ENCODE measurements around the gene NHEJ1. TPM values are rescaled to one million over a fixed set of nuclear protein-coding genes. Genes with fewer than 3 reads are reported as not detected.

NHEJ1 gene
- total RNA-seq, 2 experiments from 2014 or later: 17.7 to 18.6 TPM

DNA sequence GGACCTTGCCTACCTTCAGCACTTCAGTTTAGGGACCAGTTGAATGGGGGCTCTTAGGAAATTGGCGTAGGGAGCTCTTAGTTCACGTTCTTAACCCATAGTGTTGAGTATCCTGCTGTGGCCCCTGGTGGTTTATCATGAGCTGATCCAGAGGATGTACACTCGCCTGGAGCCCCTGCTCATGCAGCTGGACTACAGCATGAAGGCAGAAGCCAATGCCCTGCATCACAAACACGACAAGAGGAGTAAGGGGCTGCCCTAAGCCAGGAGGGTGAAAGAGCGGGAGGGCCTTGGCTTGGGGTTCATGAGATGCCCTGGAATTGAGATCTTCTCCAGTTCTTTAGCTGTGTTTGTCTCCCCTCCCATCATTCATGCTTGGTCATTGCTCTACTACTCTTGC is 20.3 kb upstream of the NHEJ1 start:
- intact Hi-C loops (cut with micrococcal nuclease): no loop called here
- Mint-ChIP-seq H3K4me3 (no peak overlapping the region), H3K4me1 (ENCODE audit: low read depth) (peaks cover 34% of the 10 kb centered on the region), H3K27me3 (no peaks in the 10 kb centered on the region), H3K36me3 (peaks cover 17% of the 10 kb centered on the region), H3K27ac (peak overlapping the region; percentile 72), H3K9me3 (no peaks in the 10 kb centered on the region)
- ChIA-PET POLR2A (interaction anchor here (1.1 to 2.1 kb wide), 2 partner anchors 16 to 25 kb away, joined by 3 to 7 read pairs; partner anchors contain the start of gene ZFAND2B), CTCF (interaction anchor here (1.1 to 1.6 kb wide), 2 partner anchors 11 to 22 kb away, joined by 5 read pairs; partner anchors contain the start of gene SLC23A3)
- DNase-seq: no peak

DNA sequence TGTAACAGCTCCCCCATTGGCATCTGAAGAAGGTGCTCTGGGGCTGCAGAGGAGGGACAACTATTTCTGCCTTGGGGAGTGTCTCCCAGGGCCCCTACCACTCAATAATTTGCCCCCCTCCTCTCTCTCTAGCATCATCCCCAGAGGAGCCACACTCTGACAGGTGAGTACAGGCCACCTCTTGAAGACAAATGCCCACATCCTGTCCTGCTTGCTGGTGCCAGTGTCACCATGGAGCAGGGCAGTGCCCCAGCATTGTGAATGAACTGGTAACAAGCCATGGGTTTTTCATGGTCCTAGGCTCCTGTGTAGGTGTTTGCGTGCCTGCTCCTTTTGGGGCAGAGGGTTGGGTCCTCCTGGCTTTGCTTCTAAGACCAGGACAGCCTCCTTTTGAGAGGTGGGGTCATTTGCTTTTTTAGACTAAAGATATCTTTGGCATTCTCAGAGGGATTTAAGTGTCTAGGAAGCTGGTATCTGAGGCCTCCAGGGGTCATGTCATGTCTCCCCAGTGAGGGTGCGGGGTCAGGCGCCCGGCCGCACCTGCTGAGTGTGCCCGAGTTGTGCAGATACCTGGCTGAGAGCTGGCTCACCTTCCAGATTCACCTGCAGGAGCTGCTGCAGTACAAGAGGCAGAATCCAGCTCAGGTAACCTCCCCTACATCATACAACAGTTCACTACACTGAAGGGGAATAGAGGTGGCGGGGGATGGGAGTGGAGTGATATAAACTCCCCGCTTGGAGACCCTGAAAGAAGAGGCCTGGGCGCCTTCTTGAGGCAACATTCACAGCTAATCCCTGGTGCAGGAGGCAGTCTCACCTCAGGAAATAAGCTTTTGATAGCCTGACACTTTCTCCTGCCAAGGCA is 19.2 kb upstream of the NHEJ1 start:
- peak overlapping the region; percentile 84 for H3K4me3 Mint-ChIP-seq
- no peaks in the 10 kb centered on the region for H3K27me3 Mint-ChIP-seq
- no peaks in the 10 kb centered on the region for H3K9me3 Mint-ChIP-seq
- H3K27ac Mint-ChIP-seq: peak overlapping the region; percentile 68
- H3K36me3 Mint-ChIP-seq: peaks cover 17% of the 10 kb centered on the region
- no peak for DNase-seq
- peaks cover 44% of the 10 kb centered on the region for H3K4me1 Mint-ChIP-seq (ENCODE audit: low read depth)
- ChIA-PET CTCF (interaction anchor here (0.8 to 1.8 kb wide), 4 partner anchors 20 to 115 kb away, joined by 3 to 7 read pairs (median 3); partner anchors contain the start of gene ZFAND2B), POLR2A (interaction anchor here (0.6 to 1.3 kb wide), 2 partner anchors 14 to 26 kb away, joined by 3 to 4 read pairs; no protein-coding TSS in a partner anchor)
- intact Hi-C loops (cut with micrococcal nuclease): loop anchor here (10.0 kb wide), 3 partner anchors 365 to 895 kb away; partner anchors contain the start of genes CHPF, TMEM198 and TTLL4

DNA sequence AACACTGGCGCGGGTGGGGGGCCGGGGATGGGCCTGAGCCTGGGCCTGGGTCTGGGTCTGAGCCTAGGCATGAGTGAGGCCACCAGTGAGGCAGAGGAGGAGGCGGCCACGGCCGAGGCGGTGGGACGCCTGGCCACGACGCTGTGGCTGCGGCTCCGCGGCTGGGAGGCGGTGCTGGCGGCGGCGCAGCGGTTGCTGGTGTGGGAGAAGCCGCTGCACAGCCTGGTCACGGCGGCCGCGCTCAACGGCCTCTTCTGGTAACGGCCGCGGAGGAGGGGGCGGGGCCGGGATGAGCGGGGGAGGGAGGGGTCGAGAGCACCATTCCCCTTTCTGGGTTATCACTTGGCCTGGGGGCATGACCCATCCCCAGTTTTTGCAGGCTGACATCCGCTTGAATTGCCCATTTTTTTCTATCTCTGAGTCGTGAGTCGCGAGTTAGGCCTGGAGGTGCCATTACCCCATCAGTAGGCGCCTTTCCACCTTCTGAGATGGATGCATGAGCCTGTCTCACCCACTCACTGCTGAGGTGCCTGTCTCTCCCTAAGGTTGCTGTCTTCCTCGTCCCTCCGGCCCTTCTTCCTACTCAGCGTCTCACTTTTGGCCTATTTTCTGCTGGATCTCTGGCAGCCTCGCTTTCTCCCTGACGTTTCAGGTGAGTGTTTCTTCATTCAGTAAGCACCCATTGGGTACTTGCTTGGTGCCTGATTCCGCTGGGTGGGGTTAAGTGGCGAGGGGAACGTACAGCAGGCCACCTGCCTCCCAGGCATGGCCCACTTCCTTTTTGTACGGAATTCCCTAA is 18.0 kb upstream of the NHEJ1 start:
- peaks cover 26% of the 10 kb centered on the region for H3K36me3 Mint-ChIP-seq
- no peaks in the 10 kb centered on the region for H3K27me3 Mint-ChIP-seq
- DNase-seq: peak; percentile 61
- ChIA-PET POLR2A (interaction anchor here (1.3 kb wide), 1 partner anchor 27 kb away, joined by 3 read pairs; no protein-coding TSS in a partner anchor), CTCF (interaction anchor here (1.0 to 1.8 kb wide), 2 partner anchors 19 to 28 kb away, joined by 3 to 7 read pairs; partner anchors contain the start of gene ZFAND2B)
- H3K4me3 Mint-ChIP-seq: peak overlapping the region; percentile 84
- peak overlapping the region; percentile 68 for H3K27ac Mint-ChIP-seq
- peaks cover 54% of the 10 kb centered on the region for H3K4me1 Mint-ChIP-seq (ENCODE audit: low read depth)
- intact Hi-C loops (cut with micrococcal nuclease): loop anchor here (1.0 to 10.0 kb wide), 5 partner anchors 9 to 894 kb away; partner anchors contain the start of genes CHPF, TMEM198 and TTLL4
- H3K9me3 Mint-ChIP-seq: no peaks in the 10 kb centered on the region

DNA sequence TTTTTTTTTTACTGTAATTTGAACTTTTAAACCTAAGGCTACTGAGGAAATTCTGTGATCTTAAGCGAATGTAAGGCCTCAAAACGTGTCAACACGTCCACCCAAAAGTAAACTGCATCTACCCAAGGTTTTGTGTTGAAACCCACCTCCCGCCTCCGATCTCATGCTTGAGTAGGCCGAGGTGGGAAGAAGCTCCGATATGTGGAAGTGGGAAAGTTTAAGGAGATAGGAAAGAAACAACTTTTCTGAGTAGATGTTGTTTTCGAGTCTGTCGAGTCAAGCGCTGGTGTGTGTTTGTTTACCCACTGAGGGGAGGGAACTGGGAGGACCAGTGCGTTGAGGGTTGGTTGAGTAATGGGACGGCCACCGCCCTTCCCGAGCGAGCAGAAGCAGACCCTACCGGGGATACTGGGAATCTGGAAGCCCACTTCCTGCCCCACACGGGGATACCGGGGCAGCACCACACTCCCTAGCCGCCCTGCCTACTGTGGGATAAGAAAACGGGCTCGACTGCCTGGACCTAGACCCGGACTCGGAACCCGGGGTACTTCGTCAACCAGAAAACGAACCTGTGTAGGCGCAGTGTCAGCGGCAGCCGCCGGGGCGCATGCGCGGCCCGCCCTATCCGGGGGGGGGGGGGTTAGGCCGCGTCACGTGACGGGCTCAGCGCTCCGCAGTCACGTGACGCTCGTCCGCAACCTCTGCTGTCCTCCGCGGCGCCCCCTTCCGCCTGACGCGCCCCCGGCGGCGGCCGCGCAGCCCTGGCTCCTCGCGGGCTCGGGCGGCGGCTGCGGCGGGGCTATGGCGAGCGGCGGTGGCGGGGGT is 17.1 kb upstream of the NHEJ1 start, which contains the start of gene RETREG2:
TSS of gene RETREG2 (plus strand) at position 724 of the 825 bp plus-strand sequence. CDS start at position 802, 78 bp downstream.
- Mint-ChIP-seq H3K4me1 (ENCODE audit: low read depth) (peaks cover 52% of the 10 kb centered on the region), H3K27me3 (no peaks in the 10 kb centered on the region), H3K9me3 (no peaks in the 10 kb centered on the region), H3K27ac (peak within 1 kb of the TSS; percentile 99), H3K36me3 (peaks cover 27% of the 10 kb centered on the region), H3K4me3 (peak within 1 kb of the TSS; percentile 95)
- intact Hi-C loops (cut with micrococcal nuclease): loop anchor here (1.0 to 10.0 kb wide), 12 partner anchors 10 to 893 kb away; partner anchors contain the start of genes ANKZF1, ATG9A, CHPF and CTDSP1
- ChIA-PET CTCF (interaction anchor here (3.0 to 4.7 kb wide), 2 partner anchors 20 to 68 kb away, joined by 14 to 42 read pairs; partner anchors contain the start of genes GLB1L, NHEJ1 and STK16), POLR2A (interaction anchor here (1.0 to 2.5 kb wide), 7 partner anchors 18 to 268 kb away, joined by 3 to 26 read pairs (median 6); partner anchors contain the start of genes DNPEP, TUBA4B and ZFAND2B)
- peak; percentile 86 for DNase-seq

DNA sequence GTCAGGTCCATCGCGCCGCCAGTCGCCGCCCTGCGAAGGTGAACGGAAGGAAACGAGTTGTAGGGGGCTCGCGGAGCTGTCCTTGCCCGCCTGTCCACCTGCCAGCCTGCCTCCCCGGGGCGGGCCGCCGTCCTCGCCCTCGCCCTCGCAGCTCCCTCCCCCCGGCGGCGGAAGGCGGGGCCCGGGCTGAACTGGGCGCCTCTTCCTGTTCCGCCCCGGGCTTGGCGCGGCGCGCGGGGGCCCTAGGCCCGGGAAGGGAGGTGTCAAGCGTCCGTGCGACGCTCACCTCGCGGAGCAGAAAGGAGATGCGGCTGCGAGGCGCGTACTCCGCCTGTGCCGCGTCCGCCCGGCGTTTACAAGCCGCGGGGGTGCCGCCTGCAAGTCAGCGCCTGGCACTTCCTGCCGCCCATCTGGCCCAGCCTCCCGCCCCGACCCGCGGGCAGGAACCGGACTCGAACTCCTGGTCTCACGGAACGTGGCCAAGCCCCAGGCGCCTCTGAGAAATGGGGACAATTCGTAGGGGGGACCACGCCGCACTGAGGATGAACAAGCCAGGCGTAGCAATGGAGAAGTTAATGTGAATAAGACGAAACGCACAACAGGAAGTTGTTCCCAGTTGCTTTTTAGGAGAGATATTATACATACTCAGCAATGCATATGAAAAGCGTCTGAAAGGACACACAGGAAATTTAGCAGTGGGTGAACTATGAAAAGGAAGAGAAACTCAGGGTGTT is 16.4 kb upstream of the NHEJ1 start, which contains the start of gene CNPPD1:
TSS of gene CNPPD1 (minus strand) at position 108 of the 734 bp plus-strand sequence. CDS start at position 11, 97 bp downstream.
- peak within 1 kb of the TSS; percentile 99 for H3K27ac Mint-ChIP-seq
- H3K4me1 Mint-ChIP-seq (ENCODE audit: low read depth): peaks cover 52% of the 10 kb centered on the region
- H3K4me3 Mint-ChIP-seq: peak within 1 kb of the TSS; percentile 95
- POLR2A ChIA-PET: interaction anchor here (0.6 to 2.6 kb wide), 21 partner anchors 11 to 268 kb away, joined by 3 to 26 read pairs (median 5); partner anchors contain the start of genes ANKZF1, ATG9A, DNAJB2 and DNPEP
- CTCF ChIA-PET: interaction anchor here (0.8 to 4.7 kb wide), 12 partner anchors 12 to 147 kb away, joined by 3 to 42 read pairs (median 8); partner anchors contain the start of genes ABCB6, DNAJB2, GLB1L and NHEJ1
- DNase-seq: peak; percentile 91
- H3K27me3 Mint-ChIP-seq: no peaks in the 10 kb centered on the region
- intact Hi-C loops (cut with micrococcal nuclease): loop anchor here (1.0 to 10.0 kb wide), 10 partner anchors 17 to 892 kb away; partner anchors contain the start of genes ANKZF1, ATG9A, CHPF and CTDSP1
- H3K36me3 Mint-ChIP-seq: peaks cover 30% of the 10 kb centered on the region
- H3K9me3 Mint-ChIP-seq: no peaks in the 10 kb centered on the region

DNA sequence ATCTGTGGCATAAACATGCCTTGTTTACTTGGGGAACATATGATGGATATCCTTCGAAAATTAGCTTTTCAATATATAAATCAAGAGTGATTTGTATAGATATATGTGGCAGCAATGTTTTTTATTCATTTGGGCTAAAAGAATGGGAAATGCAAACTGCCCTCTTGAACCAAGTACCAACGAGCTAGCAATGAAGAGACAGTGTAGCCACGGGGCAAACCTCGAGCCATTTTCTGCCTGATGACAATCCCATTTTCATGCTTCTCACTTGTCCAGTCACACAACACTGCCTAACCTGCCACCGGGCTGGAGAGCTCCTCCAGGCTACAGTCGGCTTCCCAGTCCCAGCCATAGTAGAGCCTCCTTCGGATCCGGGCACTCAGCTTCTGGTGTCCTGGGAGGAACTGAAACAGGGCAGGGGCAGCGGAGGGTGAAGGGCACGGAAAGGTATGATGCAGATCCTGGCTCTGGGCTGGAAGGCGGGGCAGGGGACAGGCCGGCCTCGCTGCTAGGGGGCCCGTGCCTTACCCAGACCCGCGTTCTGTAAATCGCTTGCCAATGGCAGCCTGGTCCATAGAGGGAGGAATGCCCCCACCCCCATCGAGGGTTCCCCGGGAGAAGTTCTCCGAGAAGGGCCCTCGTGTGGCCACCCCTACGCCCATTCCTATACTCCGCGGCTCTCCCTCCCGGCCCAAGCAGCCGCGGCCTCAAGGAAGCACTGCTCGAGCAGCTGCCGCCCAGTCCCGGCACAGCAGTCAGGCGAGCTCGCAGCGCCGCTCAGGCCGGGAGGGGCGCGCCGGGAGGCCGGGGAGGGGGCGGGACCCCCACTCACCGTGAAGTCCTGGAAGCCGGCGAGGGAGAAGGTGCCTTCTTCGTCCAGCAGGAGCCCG is 15.6 kb upstream of the NHEJ1 start:
- H3K27ac Mint-ChIP-seq: peak overlapping the region; percentile 84
- intact Hi-C loops (cut with micrococcal nuclease): loop anchor here (2.0 to 10.0 kb wide), 5 partner anchors 119 to 891 kb away; partner anchors contain the start of genes CHPF, CTDSP1, TMEM198 and TTLL4
- H3K27me3 Mint-ChIP-seq: no peaks in the 10 kb centered on the region
- H3K4me3 Mint-ChIP-seq: peak overlapping the region; percentile 95
- CTCF ChIA-PET: interaction anchor here (0.7 to 4.7 kb wide), 18 partner anchors 9 to 163 kb away, joined by 3 to 42 read pairs (median 4); partner anchors contain the start of genes ABCB6, DNAJB2, GLB1L and NHEJ1
- peaks cover 29% of the 10 kb centered on the region for H3K36me3 Mint-ChIP-seq
- peaks cover 49% of the 10 kb centered on the region for H3K4me1 Mint-ChIP-seq (ENCODE audit: low read depth)
- POLR2A ChIA-PET: interaction anchor here (0.6 to 2.6 kb wide), 21 partner anchors 10 to 267 kb away, joined by 3 to 26 read pairs (median 5); partner anchors contain the start of genes ANKZF1, ATG9A, DNAJB2 and DNPEP
- DNase-seq: peak; percentile 51
- H3K9me3 Mint-ChIP-seq: no peaks in the 10 kb centered on the region

DNA sequence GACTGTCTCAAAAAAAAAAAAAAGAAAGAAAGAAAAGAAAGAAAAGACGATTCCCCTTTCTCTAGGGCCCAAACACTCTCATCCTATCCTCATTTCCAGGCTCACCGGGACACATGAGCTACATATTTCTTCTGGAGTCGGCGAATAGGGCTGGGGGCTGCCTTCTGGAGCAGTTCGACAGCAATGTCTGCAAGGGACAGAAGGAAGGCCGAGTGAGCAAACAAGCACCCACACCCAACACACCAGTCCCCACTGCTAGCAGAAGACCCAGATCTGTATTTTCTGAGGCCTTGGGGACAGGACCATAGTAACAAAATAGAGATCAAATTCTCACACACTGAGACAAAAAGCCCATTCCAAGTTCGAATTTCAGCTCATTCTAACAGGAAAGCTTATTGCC is 14.9 kb upstream of the NHEJ1 start:
- Mint-ChIP-seq H3K27ac (peak overlapping the region; percentile 84), H3K9me3 (no peaks in the 10 kb centered on the region), H3K4me3 (peak overlapping the region; percentile 95), H3K36me3 (peaks cover 26% of the 10 kb centered on the region), H3K4me1 (ENCODE audit: low read depth) (peaks cover 47% of the 10 kb centered on the region), H3K27me3 (no peaks in the 10 kb centered on the region)
- DNase-seq: no peak
- POLR2A ChIA-PET: interaction anchor here (0.6 to 2.6 kb wide), 10 partner anchors 9 to 104 kb away, joined by 3 to 26 read pairs (median 7); partner anchors contain the start of genes ANKZF1, ATG9A, DNAJB2 and GLB1L
- CTCF ChIA-PET: interaction anchor here (0.7 to 4.7 kb wide), 15 partner anchors 9 to 163 kb away, joined by 3 to 42 read pairs (median 5); partner anchors contain the start of genes ABCB6, DNAJB2, GLB1L and NHEJ1
- intact Hi-C loops (cut with micrococcal nuclease): loop anchor here (10.0 kb wide), 3 partner anchors 369 to 891 kb away; partner anchors contain the start of genes CHPF, TMEM198 and TTLL4

DNA sequence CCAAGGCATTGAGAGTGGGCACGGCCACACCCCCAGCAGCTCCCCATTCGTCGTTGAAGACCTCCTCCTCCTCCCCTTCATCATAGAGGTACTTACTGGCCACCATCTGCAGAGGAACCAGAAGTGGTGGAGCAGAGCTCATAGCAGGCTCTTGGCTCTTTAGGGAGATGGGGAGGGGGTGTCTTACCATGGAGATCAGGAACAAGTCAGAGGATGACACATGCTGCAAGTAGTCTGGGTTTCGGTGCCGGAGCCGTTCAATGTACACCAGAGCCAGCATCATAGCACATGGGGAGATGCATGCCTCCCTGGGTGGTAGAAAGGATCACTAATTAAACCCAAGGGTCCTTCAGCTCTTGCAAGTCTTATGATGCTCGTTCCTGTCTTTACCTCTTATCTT is 14.2 kb upstream of the NHEJ1 start:
- no peak for DNase-seq
- H3K4me1 Mint-ChIP-seq (ENCODE audit: low read depth): peaks cover 46% of the 10 kb centered on the region
- POLR2A ChIA-PET: interaction anchor here (0.6 to 2.6 kb wide), 3 partner anchors 10 to 70 kb away, joined by 3 to 10 read pairs (median 6); partner anchors contain the start of genes GLB1L, STK16 and ZFAND2B
- peaks cover 26% of the 10 kb centered on the region for H3K36me3 Mint-ChIP-seq
- peak overlapping the region; percentile 28 for H3K27ac Mint-ChIP-seq
- H3K27me3 Mint-ChIP-seq: no peaks in the 10 kb centered on the region
- H3K9me3 Mint-ChIP-seq: no peaks in the 10 kb centered on the region
- no peak overlapping the region for H3K4me3 Mint-ChIP-seq
- CTCF ChIA-PET: interaction anchor here (0.9 to 4.7 kb wide), 12 partner anchors 8 to 145 kb away, joined by 3 to 42 read pairs (median 6); partner anchors contain the start of genes DNAJB2, GLB1L, NHEJ1 and STK16
- intact Hi-C loops (cut with micrococcal nuclease): loop anchor here (10.0 kb wide), 3 partner anchors 370 to 890 kb away; partner anchors contain the start of genes CHPF, TMEM198 and TTLL4
